IMR-90 (cell line): ENCODE results near the gene TMEM260.

Experiments used
- CEBPB ChIP-seq: IDR thresholded peaks from 2 replicates; pipeline ENCODE4 v1.6.1; 2012; ENCODE audit warnings: low read depth, low read length, improper control_type of control experiment
- CTCF ChIP-seq: conservative IDR thresholded peaks from 2 replicates; pipeline ENCODE4 v1.5.1; 2012; ENCODE audit warnings: mild to moderate bottlenecking, low read depth, low read length, improper control_type of control experiment
- MXI1 ChIP-seq: IDR thresholded peaks from 2 replicates; pipeline ENCODE4 v1.6.1; 2012; ENCODE audit warnings: low read depth, mild to moderate bottlenecking, low read length, moderate library complexity, borderline replicate concordance
- POLR2A ChIP-seq: IDR thresholded peaks from 2 replicates; pipeline ENCODE4 v1.6.1; 2012; ENCODE audit warnings: mild to moderate bottlenecking, low read depth, low read length
- RAD21 ChIP-seq: IDR thresholded peaks from 2 replicates; pipeline ENCODE4 v1.6.1; 2012; ENCODE audit warnings: low read length, improper control_type of control experiment

- TF ChIP-seq CEBPB (no peak), CTCF (no peak), POLR2A (no peak), MXI1 (no peak), RAD21 (no peak)
These were observed 71.4 kb downstream of the TMEM260 start for GRCh38 chr14:56650979-56651378.
